Left ventricle myocardium superior (tissue), 1 donor: ENCODE measurements around the gene TEX12. TPM values are rescaled to one million over a fixed set of nuclear protein-coding genes. Genes with fewer than 3 reads are reported as not detected.
"Not testable (repeated sequence)": the region's sequence is repeated elsewhere in the genome, so short reads cannot be mapped to it uniquely, and the experiment has no call there.

Source experiments
- ATAC-seq: fragments of 200-7000 bp; cut with Tn5 transposase; one replicate; pipeline ENCODE4 v1.9.1; 2020; ENCODE audit warnings: mild to moderate bottlenecking, moderate library complexity
- DNase-seq: peaks from one replicate; pipeline ENCODE4 v3.0.0-alpha.2; 2020
- intact Hi-C: fragments of 100-400 bp; cut with micrococcal nuclease; formaldehyde crosslinking; loops from one replicate; pipeline ENCODE4 v1.11.0; 2022
- total RNA-seq: library from RNA; stranded (reverse); fragmentation: NEBNext Ultra II Directional; extraction: Animal tissue kit (Norgen Biotek cat#: 25700); gene quantifications from one replicate; pipeline ENCODE4 v1.2.1, GENCODE V29; 2021
- donor health status: DM: no; HTN: yes; CAD: no; lungs with severe emphysema.

Gene TEX12
- total RNA-seq, 1 donor from 2014 or later, result not detected

DNA sequence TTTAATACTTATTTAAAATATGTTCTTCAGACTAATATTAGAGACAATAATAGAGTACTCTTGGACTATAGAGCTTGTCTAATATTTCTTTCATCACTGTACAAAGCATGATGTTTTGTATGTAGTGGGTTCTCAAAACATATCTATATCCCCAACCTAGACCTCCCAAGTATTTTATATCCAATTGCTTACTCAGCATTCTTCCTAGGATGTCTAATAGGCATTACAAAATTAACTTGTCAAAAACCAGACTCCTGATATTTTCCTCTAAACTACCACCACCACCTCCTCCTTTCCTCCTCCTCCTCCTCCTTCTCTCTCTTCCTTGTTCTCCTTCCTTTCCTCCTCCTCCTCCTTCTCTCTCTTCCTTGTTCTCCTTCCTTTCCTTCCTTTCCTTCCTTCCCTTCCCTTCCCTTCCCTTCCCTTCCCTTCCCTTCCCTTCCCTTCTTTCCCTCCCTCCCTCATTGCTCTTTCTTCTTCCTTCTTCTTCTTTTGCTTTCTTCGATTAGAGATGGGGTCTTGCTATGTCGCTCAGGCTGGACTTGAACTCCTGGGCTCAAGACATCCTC is 29.4 kb downstream of the TEX12 start:
- DNase-seq (no peak), ATAC-seq (no peak)
- intact Hi-C loops, result no loop called here

DNA sequence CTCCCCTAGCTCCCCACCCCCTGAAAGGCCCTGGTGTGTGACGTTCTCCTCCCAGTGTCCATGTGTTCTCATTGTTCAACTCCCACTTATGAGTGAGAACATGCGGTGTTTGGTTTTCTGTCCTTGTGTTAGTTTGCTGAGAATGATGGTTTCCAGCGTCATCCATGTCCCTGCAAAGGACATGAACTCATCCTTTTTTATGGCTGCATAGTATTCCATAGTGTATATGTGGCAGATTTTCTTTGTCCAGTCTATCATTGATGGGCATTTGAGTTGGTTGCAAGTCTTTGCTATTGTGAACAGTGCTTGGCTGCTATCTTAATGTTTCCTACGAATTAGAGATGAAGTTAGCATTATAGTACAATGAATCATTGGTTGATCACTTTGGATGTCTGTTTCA is 31.9 kb downstream of the TEX12 start:
- DNase-seq, ATAC-seq, intact Hi-C loops: not testable (repeated sequence)

DNA sequence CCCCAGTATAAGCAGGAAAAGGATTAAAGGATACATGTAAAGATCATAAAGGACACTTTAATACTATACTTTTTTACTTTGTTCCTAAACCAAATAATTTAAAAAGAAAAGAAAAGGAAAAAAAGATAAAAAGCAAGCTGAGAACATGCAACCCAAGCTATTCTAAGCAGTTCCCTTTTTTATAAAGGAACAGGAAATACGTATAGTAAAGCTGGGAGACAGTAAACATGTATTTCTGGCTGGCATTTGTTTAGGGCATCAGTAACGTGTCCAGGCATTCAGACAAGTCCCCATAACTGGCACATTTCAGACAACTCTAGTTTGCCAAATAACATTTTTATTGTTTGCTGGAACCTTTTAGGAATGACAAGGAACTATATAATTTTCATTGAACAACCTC is 33.1 kb downstream of the TEX12 start:
- ATAC-seq, result no peak
- DNase-seq, result no peak
- intact Hi-C loops, result no loop called here

DNA sequence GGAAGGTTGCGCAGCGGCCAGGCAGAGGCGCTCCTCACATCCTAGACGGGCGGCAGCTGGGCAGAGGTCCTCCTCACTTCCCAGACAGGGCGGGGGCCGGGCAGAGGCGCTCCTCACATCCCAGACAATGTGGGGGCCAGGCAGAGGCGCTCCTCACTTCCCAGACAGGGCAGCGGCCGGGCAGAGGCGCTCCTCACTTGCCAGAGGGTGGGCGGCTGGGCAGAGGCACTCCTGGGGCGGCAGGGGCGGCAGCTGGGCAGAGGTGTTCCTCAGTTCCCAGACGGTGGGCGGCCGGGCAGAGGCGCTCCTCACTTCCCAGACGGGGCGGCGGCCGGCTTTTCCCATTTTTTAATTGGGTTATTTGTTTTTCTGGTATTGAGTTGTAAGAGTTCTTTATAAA is 38.9 kb downstream of the TEX12 start:
- ATAC-seq, result no peak
- no peak for DNase-seq
- intact Hi-C loops, result no loop called here

DNA sequence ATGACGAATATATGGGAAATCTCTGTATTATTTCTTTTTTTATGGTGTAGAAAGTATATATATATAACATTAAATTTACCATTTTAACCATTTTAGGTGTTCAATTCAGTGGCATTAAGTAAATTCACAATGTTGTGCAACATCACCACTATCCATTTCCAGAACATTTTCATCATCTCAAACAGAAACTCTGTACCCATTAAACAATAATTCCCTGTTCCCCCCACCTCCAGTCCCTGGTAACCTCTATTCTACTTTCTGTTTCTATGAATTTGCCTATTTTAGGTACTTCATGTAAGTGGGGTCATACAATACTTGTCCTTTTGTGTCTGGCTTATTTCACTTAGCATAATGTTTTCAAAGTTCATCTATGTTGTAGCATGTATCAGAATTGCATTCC is 43.7 kb downstream of the TEX12 start:
- DNase-seq (no peak), ATAC-seq (no peak)
- intact Hi-C loops, result loop anchor here (5.0 kb wide), 1 partner anchor 166 kb away; no protein-coding TSS in a partner anchor

DNA sequence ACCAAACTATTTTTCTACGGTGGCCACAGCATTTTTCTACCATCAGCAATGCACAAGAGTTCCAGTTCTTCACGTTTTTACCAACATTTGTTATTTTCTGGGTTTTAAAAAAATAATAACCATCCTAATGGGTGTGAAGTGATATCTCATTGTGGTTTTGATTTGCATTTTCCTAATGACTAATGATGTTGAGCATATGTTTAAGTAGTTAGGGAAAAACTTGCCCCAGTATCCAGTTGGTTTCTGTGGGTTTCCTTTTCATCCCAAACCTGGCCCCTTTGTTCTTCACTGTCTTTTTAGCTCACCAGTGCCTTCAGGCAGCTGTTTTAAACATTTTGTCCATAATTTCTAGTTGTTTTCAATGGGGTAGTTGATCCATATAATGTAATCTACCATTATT is 44.4 kb downstream of the TEX12 start:
- DNase-seq (no peak), ATAC-seq (no peak)
- intact Hi-C loops, result loop anchor here (5.0 kb wide), 1 partner anchor 166 kb away; no protein-coding TSS in a partner anchor

DNA sequence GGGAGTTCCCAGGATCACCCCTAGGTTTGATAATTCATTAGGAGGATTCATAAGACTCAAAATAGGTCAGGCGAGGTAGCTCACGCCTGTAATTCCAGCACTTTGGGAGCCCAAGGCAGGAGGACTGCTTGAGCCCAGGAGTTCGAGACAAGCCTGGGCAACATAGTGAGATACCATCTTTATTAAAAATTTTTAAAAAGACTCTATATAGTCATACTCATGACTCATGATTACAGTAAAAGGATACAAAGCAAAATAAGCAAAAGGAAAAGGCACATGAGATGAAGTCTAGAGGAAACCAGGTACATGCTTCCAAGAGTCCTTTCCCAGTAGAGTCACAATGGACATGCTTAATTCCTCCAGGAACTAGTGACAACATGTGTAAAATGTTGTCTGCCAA is 45.1 kb downstream of the TEX12 start:
- intact Hi-C loops, result loop anchor here (5.0 kb wide), 1 partner anchor 165 kb away; no protein-coding TSS in a partner anchor
- ATAC-seq (no peak), DNase-seq (no peak)

DNA sequence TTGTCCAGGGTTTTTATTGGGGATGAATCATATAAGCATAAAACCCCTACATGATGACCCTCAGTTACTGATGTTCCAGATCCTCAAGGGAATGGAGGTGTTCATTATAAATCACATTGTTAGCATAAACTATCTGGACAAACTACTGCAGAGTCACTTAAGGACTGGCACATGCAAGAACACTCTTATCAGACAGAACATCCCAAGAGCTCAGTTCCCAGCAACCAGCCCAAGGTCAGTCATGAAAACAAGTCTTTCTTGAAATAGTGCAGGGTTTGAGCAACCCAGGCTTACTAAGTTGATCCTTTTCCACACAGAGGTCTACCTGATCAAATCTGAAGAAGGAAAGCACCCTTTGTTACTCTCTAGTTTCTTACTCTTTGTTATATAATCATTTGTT is 45.5 kb downstream of the TEX12 start:
- peak; percentile 55 for ATAC-seq
- intact Hi-C loops, result loop anchor here (5.0 kb wide), 1 partner anchor 165 kb away; no protein-coding TSS in a partner anchor
- DNase-seq, result no peak

DNA sequence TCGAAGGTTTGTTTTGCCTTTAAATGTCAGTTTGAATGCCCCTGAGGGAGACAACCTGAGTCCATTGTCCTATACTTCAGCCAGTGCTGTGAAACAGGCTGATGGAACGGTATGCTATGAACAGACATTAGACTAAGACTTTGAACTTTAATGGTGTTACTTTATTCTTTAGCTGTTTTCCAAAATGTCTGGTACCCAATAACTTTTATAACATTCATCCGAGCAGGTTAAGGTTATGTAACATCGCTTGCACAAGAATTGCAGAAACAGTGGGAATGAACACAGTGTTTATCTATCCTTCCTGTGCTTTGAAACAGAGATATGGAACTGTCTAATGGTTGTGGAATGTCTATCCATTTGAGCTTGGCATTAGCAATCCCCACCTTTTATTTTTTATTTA is 46.6 kb downstream of the TEX12 start:
- intact Hi-C loops, result loop anchor here (5.0 kb wide), 1 partner anchor 164 kb away; no protein-coding TSS in a partner anchor
- DNase-seq (no peak), ATAC-seq (no peak)

DNA sequence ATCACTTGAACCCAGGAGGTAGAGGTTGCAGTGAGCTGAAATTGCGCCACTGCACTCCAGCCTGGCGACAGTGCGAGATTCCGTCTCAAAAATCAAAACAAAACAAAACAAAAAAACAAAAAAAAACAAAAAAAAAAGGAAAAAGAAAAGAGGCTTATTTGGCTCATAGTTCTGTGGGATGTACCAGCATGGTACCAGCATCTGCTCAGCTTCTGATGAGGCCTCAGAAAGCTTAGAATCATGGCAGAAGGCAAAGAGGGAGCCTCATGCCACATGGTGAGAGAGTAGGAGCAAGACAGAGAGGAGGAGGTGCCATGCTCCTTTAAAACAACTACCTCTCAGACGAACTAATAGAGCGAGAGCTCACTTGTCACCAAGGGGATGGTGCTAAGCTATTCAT is 48.4 kb downstream of the TEX12 start:
- intact Hi-C loops, result no loop called here
- DNase-seq (no peak), ATAC-seq (no peak)

DNA sequence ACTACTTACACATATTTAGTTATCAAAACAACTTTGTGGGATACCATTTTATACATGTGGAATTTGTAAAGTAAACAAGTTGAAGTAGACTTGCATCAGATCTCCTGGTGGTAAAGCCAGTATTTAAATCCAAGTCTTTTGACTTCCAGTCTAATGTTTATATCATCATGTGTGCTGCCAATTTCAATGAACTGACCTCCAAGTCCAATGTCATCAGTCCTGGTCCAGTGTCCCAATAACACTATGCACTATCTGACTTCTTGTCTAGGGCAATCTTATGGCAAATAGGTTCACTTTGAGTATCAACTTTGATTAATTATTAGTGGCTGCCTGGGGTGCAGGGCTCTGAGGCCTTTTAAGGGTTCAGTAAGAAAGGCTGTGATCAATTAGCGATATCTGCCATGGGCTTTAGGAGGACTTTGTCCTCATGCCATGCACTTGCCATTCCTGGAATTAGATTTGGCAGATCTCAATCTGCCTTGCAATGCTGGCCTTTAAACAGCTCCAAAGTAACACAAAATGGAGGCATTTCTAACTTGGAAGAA is 49.5 kb downstream of the TEX12 start:
- ATAC-seq (no peak), DNase-seq (no peak)
- intact Hi-C loops, result no loop called here

DNA sequence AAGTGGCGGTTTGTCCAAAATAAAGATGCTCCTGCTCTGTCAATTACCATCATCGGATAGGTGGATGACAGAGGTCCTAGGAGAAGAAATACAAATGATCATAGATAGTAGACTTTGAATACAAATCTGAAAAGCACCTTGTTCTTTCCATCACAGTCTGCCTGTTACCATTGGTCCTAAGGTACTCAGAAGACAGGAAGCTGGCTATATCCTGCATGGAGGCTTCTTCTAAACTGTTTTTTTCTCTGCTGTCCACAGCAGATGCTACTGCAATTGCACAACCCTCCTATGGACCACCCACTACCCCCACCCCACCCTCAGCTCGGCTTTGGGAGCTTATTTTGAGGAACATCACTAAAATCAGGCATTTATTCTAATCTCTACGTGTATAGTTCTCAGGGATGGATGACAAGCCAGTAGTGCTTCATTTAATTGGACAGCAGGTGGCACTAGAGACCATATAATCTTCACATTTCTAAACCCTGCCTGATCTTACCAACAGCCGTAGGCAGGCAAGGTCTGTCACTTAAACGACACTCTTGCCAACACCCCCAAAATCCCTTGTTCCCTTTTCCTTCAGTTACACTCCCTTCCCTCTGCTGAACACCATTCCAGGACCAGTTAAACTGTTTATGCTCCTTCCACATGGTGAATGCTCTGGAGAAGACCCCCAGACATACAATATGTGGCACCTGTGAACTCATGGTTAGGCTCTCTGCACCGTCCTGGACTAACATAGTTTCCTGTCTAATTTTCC is 52.5 kb downstream of the TEX12 start:
- peak; percentile 93 for ATAC-seq
- no peak for DNase-seq
- intact Hi-C loops, result loop anchor here (5.0 kb wide), 1 partner anchor 58 kb away; no protein-coding TSS in a partner anchor

DNA sequence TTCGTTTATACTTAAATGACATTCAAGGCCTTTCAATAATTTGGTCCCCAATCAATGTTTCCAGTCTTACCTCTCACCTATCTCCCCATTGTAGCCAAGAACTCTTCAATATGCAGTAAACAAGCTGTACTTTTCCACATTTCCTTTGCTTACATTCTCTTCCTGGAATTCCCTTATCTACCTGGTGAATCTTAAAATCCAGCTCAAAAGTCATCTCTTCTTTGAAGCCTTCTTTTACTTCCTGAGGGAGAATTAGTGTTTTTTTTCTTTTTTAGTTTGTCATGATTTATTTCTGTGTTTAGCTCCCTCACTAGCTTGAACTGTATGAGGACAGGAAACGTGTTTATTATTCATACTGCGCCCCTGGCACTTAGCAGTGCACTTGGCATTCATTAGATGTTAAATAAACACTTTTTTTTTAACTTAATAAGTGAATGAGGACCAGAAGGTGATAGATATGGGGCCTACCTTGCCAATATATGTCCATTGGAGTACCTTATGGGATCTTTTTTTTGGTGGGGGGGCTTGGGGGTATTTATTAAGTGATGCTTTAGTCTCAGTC is 54.2 kb downstream of the TEX12 start:
- intact Hi-C loops, result loop anchor here (5.0 kb wide), 1 partner anchor 56 kb away; no protein-coding TSS in a partner anchor
- no peak for DNase-seq
- ATAC-seq, result no peak

Other genes starting within 250 kb of the TEX12 start
- gene C11orf52, start 248.5 kb upstream of the TEX12 start, total RNA-seq, result 1.0 TPM
- gene DIXDC1, start 230.0 kb upstream of the TEX12 start, total RNA-seq, result 19.6 TPM
- gene DLAT, start 142.0 kb upstream of the TEX12 start, total RNA-seq, result 189 TPM
- 1.6 TPM for gene PIH1D2, start 93.4 kb upstream of the TEX12 start, total RNA-seq
- 7.7 TPM for gene NKAPD1, start 93.1 kb upstream of the TEX12 start, total RNA-seq
- gene TIMM8B, start 80.6 kb upstream of the TEX12 start, total RNA-seq, result 158 TPM
- 269 TPM for gene SDHD, start 80.5 kb upstream of the TEX12 start, total RNA-seq
- gene IL18, start 3.3 kb upstream of the TEX12 start, total RNA-seq, result 2.3 TPM
- gene BCO2, start 8.1 kb downstream of the TEX12 start, total RNA-seq, result 137 TPM
- 25.2 TPM for gene PTS, start 59.1 kb downstream of the TEX12 start, total RNA-seq
- not detected for gene PLET1, start 93.5 kb downstream of the TEX12 start, total RNA-seq